A549 (cell line): Measurements from ENCODE around the gene UXT. TPM values are rescaled to one million over a fixed set of nuclear protein-coding genes. Genes with fewer than 3 reads are reported as not detected.

Experiments used
- ATAC-seq, 2 experiments: fragments of 200-7000 bp in 1 of 2; fragments of >200 bp in 1 of 2; cut with Nextera tagmentation in 1 of 2; cut with Tn5 transposase in 1 of 2; 3 replicates each; pipeline versions ENCODE4 v1.8.0 to v1.9.1; 2018 to 2020; ENCODE audit warnings: mild to moderate bottlenecking in 1 of 2, moderate library complexity in 1 of 2
- CTCF ChIA-PET: fragments of 300-600 bp; sonication (Branson Sonifier 250); formaldehyde crosslinking; extraction: SDS; loops from one replicate; lab custom pipeline; 2021; ENCODE audit warnings: antibody characterized with exemption, inconsistent platforms; lab: Yijun Ruan, JAX
- POLR2A ChIA-PET: fragments of 350-600 bp; formaldehyde crosslinking; extraction: SDS; loops from one replicate; lab custom pipeline; 2021; ENCODE audit warnings: antibody characterized with exemption, inconsistent platforms; lab: Yijun Ruan, JAX
- DNase-seq, 2 experiments: peaks; one replicate each; pipeline versions ENCODE4 v3.0.0 to v3.0.0-alpha.2; 2011 to 2016; ENCODE audit warnings: low read depth in 1 of 2, low spot score in 1 of 2
- FAIRE-seq: peaks from 2 replicates; lab custom pipeline; 2011; peaks lifted over from hg19 to GRCh38; lab: Jason Lieb, UNC
- H3K27ac ChIP-seq, 2 experiments: fragments of >200 bp; sonication (Bioruptor Twin); formaldehyde crosslinking; 3 replicates each; pipeline ENCODE4 v1.5.1; 2016 to 2017
- H3K4me1 ChIP-seq: fragments of >200 bp; sonication (Bioruptor Twin); formaldehyde crosslinking; 3 replicates; pipeline ENCODE4 v1.6.1; 2016
- H3K4me2 ChIP-seq: fragments of >200 bp; sonication (Bioruptor Twin); formaldehyde crosslinking; 3 replicates; pipeline ENCODE4 v1.6.1; 2016
- H3K4me3 ChIP-seq: fragments of >200 bp; sonication (Bioruptor Twin); formaldehyde crosslinking; 3 replicates; pipeline ENCODE4 v1.5.1; 2016
- H3K9me3 ChIP-seq: fragments of >200 bp; sonication (Bioruptor Twin); formaldehyde crosslinking; 3 replicates; pipeline ENCODE4 v1.6.1; 2016
- BHLHE40 ChIP-seq: IDR thresholded peaks from 2 replicates; pipeline ENCODE4 v1.6.1; 2012; ENCODE audit warnings: low read depth, low read length, inconsistent platforms
- CHD2 ChIP-seq: fragments of 150-350 bp; IDR thresholded peaks from 2 replicates; pipeline ENCODE4 v1.6.1; 2014; ENCODE audit warnings: low read length; ENCODE audit not compliant: partially characterized antibody
- EHF ChIP-seq: fragments of 250-450 bp; sonication (Bioruptor Pico); IDR thresholded peaks from 2 replicates; pipeline ENCODE4 v1.5.0; 2020; ENCODE audit warnings: mild to moderate bottlenecking
- FOSL2 ChIP-seq, 2 experiments: fragments of 450-650 bp in 1 of 2; fragments of >200 bp in 1 of 2; sonication (Bioruptor Twin) in 1 of 2; formaldehyde crosslinking; IDR thresholded peaks; 2 replicates each; pipeline versions ENCODE4 v1.5.0 to v1.6.1; 2016 to 2020; ENCODE audit warnings: mild to moderate bottlenecking in 1 of 2, moderate library complexity in 1 of 2
- FOXS1 ChIP-seq: fragments of 250-450 bp; sonication (Bioruptor Pico); IDR thresholded peaks from 2 replicates; pipeline ENCODE4 v1.5.0; 2020; ENCODE audit warnings: mild to moderate bottlenecking, moderate library complexity
- JUN ChIP-seq, 2 experiments: fragments of >200 bp; sonication (Bioruptor Twin); formaldehyde crosslinking; IDR thresholded peaks; 2 replicates in 1 of 2; 3 replicates in 1 of 2; pipeline ENCODE4 v1.6.1; 2016 to 2017
- MAZ ChIP-seq: fragments of 150-350 bp; IDR thresholded peaks from 2 replicates; pipeline ENCODE4 v1.6.1; 2014; ENCODE audit warnings: antibody characterized with exemption, low read depth, low read length, borderline replicate concordance
- MYC ChIP-seq: IDR thresholded peaks from 2 replicates; pipeline ENCODE4 v1.6.1; 2012; ENCODE audit warnings: mild to moderate bottlenecking, inconsistent platforms, low read length, improper control_type of control experiment, borderline replicate concordance
- RAD21 ChIP-seq, 2 experiments: fragments of >200 bp in 1 of 2; sonication (Bioruptor Twin) in 1 of 2; formaldehyde crosslinking in 1 of 2; IDR thresholded peaks in 1 of 2; conservative IDR thresholded peaks in 1 of 2; 2 replicates in 1 of 2; 3 replicates in 1 of 2; pipeline ENCODE4 v1.6.1; 2012 to 2018; ENCODE audit warnings: inconsistent platforms in 1 of 2
- REST ChIP-seq: fragments of 200-600 bp; sonication (generic); IDR thresholded peaks from 2 replicates; pipeline ENCODE4 v1.6.1; 2016; ENCODE audit warnings: antibody characterized with exemption, mild to moderate bottlenecking, moderate library complexity
- SREBF2 ChIP-seq: fragments of 450-650 bp; IDR thresholded peaks from 2 replicates; pipeline ENCODE4 v1.6.1; 2014; ENCODE audit warnings: mild to moderate bottlenecking, moderate library complexity
- TFCP2L1 ChIP-seq: fragments of 250-450 bp; sonication (Bioruptor Pico); IDR thresholded peaks from 2 replicates; pipeline ENCODE4 v1.5.0; 2021; ENCODE audit warnings: mild to moderate bottlenecking
- WGBS: methylation state at CpG from one replicate; pipeline ENCODE4 v1.1.6; 2017; ENCODE audit errors: missing lambda C conversion rate; 5-methylcytosine and 5-hydroxymethylcytosine counted together
- polyA plus RNA-seq, 4 experiments: library from polyadenylated mRNA; depleted of rRNA in 3 of 4; stranded (reverse); fragments of >200 nt; fragmentation: RNase III in 1 of 4; extraction: RNeasy Plus Mini Kit Qiagen cat#74134 plus additional on column Dnase treatment in 1 of 4; gene quantifications; 2 replicates in 3 of 4; 3 replicates in 1 of 4; pipeline ENCODE4 v1.2.3, GENCODE V29; 2011 to 2017
- TF ChIP-seq, protein P1 (sequence below): fragments of 250-450 bp; sonication (Bioruptor Pico); IDR thresholded peaks from 2 replicates; pipeline ENCODE4 v1.5.0; 2020; ENCODE audit warnings: low read depth, mild to moderate bottlenecking, moderate library complexity
- TF ChIP-seq, protein P2 (sequence below): IDR thresholded peaks from 2 replicates; pipeline ENCODE4 v1.6.1; 2012

Gene UXT
- polyA plus RNA-seq, 2 of the 4 experiments (the other 2 are of a cell fraction), result 172 to 175 TPM

GRCh38 chrX:47620303-47620685 lies 38.7 kb downstream of the UXT start:
- ATAC-seq, result no peak
- POLR2A ChIA-PET, result no interaction called here
- no peak for FAIRE-seq
- H3K4me2 ChIP-seq, result peak overlapping the region; percentile 70
- no peak overlapping the region for H3K27ac ChIP-seq
- no peaks in the 10 kb centered on the region for H3K9me3 ChIP-seq
- CTCF ChIA-PET, result interaction anchor here (1.3 kb wide), 1 partner anchor 8 kb away, joined by 3 read pairs; no protein-coding TSS in a partner anchor
- TF ChIP-seq SREBF2 (no peak), FOXS1 (CRISPR knock-in tag) (no peak), CHD2 (no peak), MAZ (no peak), BHLHE40 (no peak)
- TF ChIP-seq, protein P1, sequence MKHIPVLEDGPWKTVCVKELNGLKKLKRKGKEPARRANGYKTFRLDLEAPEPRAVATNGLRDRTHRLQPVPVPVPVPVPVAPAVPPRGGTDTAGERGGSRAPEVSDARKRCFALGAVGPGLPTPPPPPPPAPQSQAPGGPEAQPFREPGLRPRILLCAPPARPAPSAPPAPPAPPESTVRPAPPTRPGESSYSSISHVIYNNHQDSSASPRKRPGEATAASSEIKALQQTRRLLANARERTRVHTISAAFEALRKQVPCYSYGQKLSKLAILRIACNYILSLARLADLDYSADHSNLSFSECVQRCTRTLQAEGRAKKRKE, result no peak
- no peak overlapping the region for H3K4me3 ChIP-seq
- DNase-seq, result no peak
- H3K4me1 ChIP-seq, result no peaks in the 10 kb centered on the region
- 38% methylated on average over 4 of the region's 9 CpGs for WGBS

GRCh38 chrX:47619486-47620302 lies 39.3 kb downstream of the UXT start, which contains the start of gene SYN1:
Gene SYN1, minus strand, starts transcription at chrX:47619857. Its CDS starts 129 bp downstream, at chrX:47619728.
- WGBS, result 100% methylated on average over 1 of the region's 88 CpGs

More at GRCh38 chrX:47619486-47620302, 39.3 kb downstream of the UXT start, which contains the start of gene SYN1:
- Histone ChIP-seq H3K27ac (no peak within 1 kb of the TSS), H3K4me1 (no peaks in the 10 kb centered on the region), H3K9me3 (no peaks in the 10 kb centered on the region), H3K4me3 (peak within 1 kb of the TSS; percentile 33), H3K4me2 (peak within 1 kb of the TSS; percentile 70)
- peak; percentile 64 to 76 for DNase-seq
- POLR2A ChIA-PET, result no interaction called here
- TF ChIP-seq RAD21 (conservative IDR thresholded peaks at IDR 0.05 in 1 of 2, IDR thresholded peaks at IDR 0.05 in 1 of 2), result peak in 1 of 2 experiments; percentile 13; a peak in 1 of 5 replicates
- TF ChIP-seq, protein P2, sequence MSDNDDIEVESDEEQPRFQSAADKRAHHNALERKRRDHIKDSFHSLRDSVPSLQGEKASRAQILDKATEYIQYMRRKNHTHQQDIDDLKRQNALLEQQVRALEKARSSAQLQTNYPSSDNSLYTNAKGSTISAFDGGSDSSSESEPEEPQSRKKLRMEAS, result peak; percentile 68
- peak; percentile 25; the same call in 1 of the 2 replicates for TF ChIP-seq BHLHE40
- peak; percentile 92 for TF ChIP-seq REST
- no peak for TF ChIP-seq FOSL2 (IDR thresholded peaks at IDR 0.05)
- TF ChIP-seq FOSL2 (CRISPR knock-in tag; IDR thresholded peaks at IDR 0.05), result peak; percentile 52
- TF ChIP-seq EHF (CRISPR knock-in tag), result no peak
- 0 out of 5 replicates have a peak, but pooled peaks of 1 of the 2 experiments have one; percentile 22 for TF ChIP-seq JUN (IDR thresholded peaks at IDR 0.05)
- 0 out of 2 replicates have a peak, but pooled peaks have one; percentile 18 for TF ChIP-seq MYC
- TF ChIP-seq TFCP2L1 (CRISPR knock-in tag), result no peak
- CTCF ChIA-PET, result interaction anchor here (1.3 kb wide), 1 partner anchor 9 kb away, joined by 3 read pairs; no protein-coding TSS in a partner anchor
- ATAC-seq, result peak; percentile 52 to 76; a peak in 5 of 6 replicates
- no peak for FAIRE-seq
